Embryonic facial prominence (tissue), 1 donor: ENCODE measurements around the gene FGF12.

Source experiments
- DNase-seq: peaks from one replicate; pipeline ENCODE4 v3.0.0-alpha.2; 2016; ENCODE audit errors: extremely low spot score

Gene FGF12

GRCh38 chr3:192340031-192340430 is 387.3 kb downstream of the FGF12 start:
- DNase-seq, result no peak

- no peak for DNase-seq
Measured at GRCh38 chr3:192339214-192339613, 388.1 kb downstream of the FGF12 start.

- DNase-seq, result no peak
Measured at GRCh38 chr3:192336286-192336685, 391.1 kb downstream of the FGF12 start.

GRCh38 chr3:192332386-192333291 is 394.7 kb downstream of the FGF12 start:
- DNase-seq, result no peak

GRCh38 chr3:192331749-192332385 is 395.5 kb downstream of the FGF12 start:
- DNase-seq, result no peak

GRCh38 chr3:192326656-192327055 is 400.7 kb downstream of the FGF12 start:
- DNase-seq, result no peak

GRCh38 chr3:192317564-192317963 is 409.8 kb downstream of the FGF12 start:
- DNase-seq, result no peak

- no peak for DNase-seq
Measured at GRCh38 chr3:192313605-192314004, 413.7 kb downstream of the FGF12 start.

- no peak for DNase-seq
Measured at GRCh38 chr3:192307631-192308030, 419.7 kb downstream of the FGF12 start.

- no peak for DNase-seq
Measured at GRCh38 chr3:192303235-192303634, 424.1 kb downstream of the FGF12 start.

- DNase-seq, result no peak
Measured at GRCh38 chr3:192302721-192303120, 424.6 kb downstream of the FGF12 start.

GRCh38 chr3:192299921-192300320 is 427.4 kb downstream of the FGF12 start:
- DNase-seq, result no peak

GRCh38 chr3:192296845-192297244 is 430.5 kb downstream of the FGF12 start:
- DNase-seq, result no peak

- DNase-seq, result no peak
Measured at GRCh38 chr3:192284443-192285072, 442.8 kb downstream of the FGF12 start.

- DNase-seq, result no peak
Measured at GRCh38 chr3:192281207-192281880, 446.0 kb downstream of the FGF12 start.

- no peak for DNase-seq
Measured at GRCh38 chr3:192279664-192280063, 447.7 kb downstream of the FGF12 start.

GRCh38 chr3:192277477-192277876 is 449.9 kb downstream of the FGF12 start:
- no peak for DNase-seq

GRCh38 chr3:192275741-192276355 is 451.5 kb downstream of the FGF12 start:
- no peak for DNase-seq

- no peak for DNase-seq
Measured at GRCh38 chr3:192273697-192274010, 453.7 kb downstream of the FGF12 start.

- DNase-seq, result no peak
Measured at GRCh38 chr3:192273001-192273696, 454.2 kb downstream of the FGF12 start.

GRCh38 chr3:192262001-192262400 is 465.3 kb downstream of the FGF12 start:
- DNase-seq, result no peak
